Measurements from ENCODE around the gene LRRC49. TPM values are rescaled to one million over a fixed set of nuclear protein-coding genes. Genes with fewer than 3 reads are reported as not detected.

Gene LRRC49
- total and polyA plus RNA-seq, 10 of the 15 experiments (the other 5 are each of a cell fraction or from before 2014, with no cell fraction given): 1.4 to 3.7 (median 2.9) TPM

- TF ChIP-seq ZNF217 (IDR thresholded peaks at IDR 0.05): no peak
Observed at GRCh38 chr15:70976851-70977250, 84.2 kb downstream of the LRRC49 start (continued).

GRCh38 chr15:70995383-70995970 lies 102.9 kb downstream of the LRRC49 start:
- POLR2A ChIA-PET: no interaction called here
- WGBS (ENCODE audit: insufficient coverage, insufficient replicate concordance, low lambda C conversion rate, missing lambda C conversion rate): 20% methylated on average over 5 of the region's 5 CpGs
- in situ Hi-C loops (cut with MboI): no loop called here

More at GRCh38 chr15:70995383-70995970, 102.9 kb downstream of the LRRC49 start:
- peaks cover 2% of the 10 kb centered on the region; the same call in 2 of the 3 replicates for H3K9me3 ChIP-seq (replicated peaks; ENCODE audit: control insufficient read depth, insufficient read depth, low read length)
- H3K79me2 ChIP-seq (ENCODE audit: control insufficient read depth, insufficient read depth, low read length): no peaks in the 10 kb centered on the region
- no peak overlapping the region; the same call in 1 of the 2 replicates for H2AFZ ChIP-seq (ENCODE audit: control insufficient read depth, low read depth, low read length)
- TF ChIP-seq SIX5 (IDR thresholded peaks at IDR 0.05; ENCODE audit: low read depth, low read length, severe bottlenecking): no peak
- no peak for TF ChIP-seq IRF3 (IDR thresholded peaks at IDR 0.05)
- no peak for TF ChIP-seq ZBTB4 (CRISPR knock-in tag; IDR thresholded peaks at IDR 0.05)
- TF ChIP-seq ZNF622 (IDR thresholded peaks at IDR 0.05): no peak
- TF ChIP-seq HCFC1 (IDR thresholded peaks at IDR 0.05; ENCODE audit: low read length): no peak
- no peak for TF ChIP-seq SMAD1 (IDR thresholded peaks at IDR 0.05; ENCODE audit: low read depth, partially characterized antibody)
- TF ChIP-seq EZH2 (IDR thresholded peaks at IDR 0.05; ENCODE audit: borderline replicate concordance, control insufficient read depth, low read depth, low read length): no peak
- TF ChIP-seq MTA2 (IDR thresholded peaks at IDR 0.05; ENCODE audit: low read depth): no peak
- TF ChIP-seq STAT1 (conservative IDR thresholded peaks at IDR 0.05): no peak
- TF ChIP-seq HDAC2 (IDR thresholded peaks at IDR 0.05): no peak
- no peak for TF ChIP-seq TCF3 (IDR thresholded peaks at IDR 0.05; ENCODE audit: borderline replicate concordance, insufficient read depth, low read depth, low read length)
- no peak for TF ChIP-seq MLLT1 (IDR thresholded peaks at IDR 0.05)
- no peaks in the 10 kb centered on the region for H3K36me3 ChIP-seq (ENCODE audit: control insufficient read depth in 2 of 2, insufficient read depth in 2 of 2, low read length in 1 of 2)
- FAIRE-seq (no peak), DNase-seq (ENCODE audit: low read depth, low spot score) (no peak), ATAC-seq (no peak)
- RAD21 ChIA-PET (ENCODE audit: unreplicated experiment): no interaction called here
- BruUV-seq (replicated peaks): no TSS peak
- H3K4me3 ChIP-seq: no peak overlapping the region
- intact Hi-C loops (cut with micrococcal nuclease; ENCODE audit: unreplicated experiment): no loop called here
- H3K27me3 ChIP-seq (replicated peaks in 1 of 2; ENCODE audit: control insufficient read depth in 2 of 2, insufficient read depth in 2 of 2, low read length in 1 of 2): no peaks in the 10 kb centered on the region
- H4K20me1 ChIP-seq (ENCODE audit: control insufficient read depth, insufficient read depth): no peaks in the 10 kb centered on the region
- CTCF ChIA-PET: no interaction called here
- no peak overlapping the region for H3K27ac ChIP-seq (ENCODE audit: control insufficient read depth, insufficient read depth)
- SMC1A ChIA-PET (ENCODE audit: uncharacterized antibody, unreplicated experiment): no interaction called here
- no peaks in the 10 kb centered on the region for H3K4me1 ChIP-seq (ENCODE audit: control insufficient read depth, insufficient read depth, low read length)
- no peak overlapping the region for H3K9ac ChIP-seq (ENCODE audit: control insufficient read depth, insufficient read depth, low read length)
- H3K4me2 ChIP-seq (ENCODE audit: control insufficient read depth, insufficient read depth): no peak overlapping the region

Data from GM12878 (cell line).